HG03280 (cell line): ENCODE measurements around the gene CNPY1.
"Not testable (repeated sequence)": the region's sequence is repeated elsewhere in the genome, so short reads cannot be mapped to it uniquely, and the experiment has no call there.

Source experiments
- ATAC-seq: cut with Tn5 transposase; IDR thresholded peaks from one replicate; pipeline ENCODE4 v1.9.1; 2021; ENCODE audit warnings: mild to moderate bottlenecking, moderate library complexity; ENCODE audit not compliant: unreplicated experiment

The CNPY1 gene

GRCh38 chr7:155546449-155546848 is at the start of gene CNPY1:
TSS of gene CNPY1 (minus strand) at chr7:155546559. CDS start at chr7:155545929, 630 bp downstream.
- ATAC-seq: not testable (repeated sequence)

- no peak for ATAC-seq
Observed at GRCh38 chr7:155594961-155595366, 48.6 kb upstream of the CNPY1 start.

- no peak for ATAC-seq
Observed at GRCh38 chr7:155594163-155594732, 47.9 kb upstream of the CNPY1 start.

- no peak for ATAC-seq
Observed at GRCh38 chr7:155593461-155594162, 47.3 kb upstream of the CNPY1 start.

- ATAC-seq: no peak
Observed at GRCh38 chr7:155591055-155591775, 44.9 kb upstream of the CNPY1 start.

- ATAC-seq: peak; percentile 62
Observed at GRCh38 chr7:155590215-155591018, 44.1 kb upstream of the CNPY1 start.

- ATAC-seq: no peak
Observed at GRCh38 chr7:155589001-155589980, 42.9 kb upstream of the CNPY1 start.

GRCh38 chr7:155588468-155588998 is 42.2 kb upstream of the CNPY1 start:
- no peak for ATAC-seq

- no peak for ATAC-seq
Observed at GRCh38 chr7:155587486-155587885, 41.1 kb upstream of the CNPY1 start.

- no peak for ATAC-seq
Observed at GRCh38 chr7:155586843-155587440, 40.6 kb upstream of the CNPY1 start.

- ATAC-seq: no peak
Observed at GRCh38 chr7:155585951-155586350, 39.6 kb upstream of the CNPY1 start.

- ATAC-seq: no peak
Observed at GRCh38 chr7:155585532-155585895, 39.2 kb upstream of the CNPY1 start.

- no peak for ATAC-seq
Observed at GRCh38 chr7:155584763-155585531, 38.6 kb upstream of the CNPY1 start.

- no peak for ATAC-seq
Observed at GRCh38 chr7:155584261-155584660, 37.9 kb upstream of the CNPY1 start.

- no peak for ATAC-seq
Observed at GRCh38 chr7:155583636-155584035, 37.3 kb upstream of the CNPY1 start.

- no peak for ATAC-seq
Observed at GRCh38 chr7:155581954-155582353, 35.6 kb upstream of the CNPY1 start.

- ATAC-seq: no peak
Observed at GRCh38 chr7:155581107-155581830, 34.9 kb upstream of the CNPY1 start.

GRCh38 chr7:155580367-155580766 is 34.0 kb upstream of the CNPY1 start:
- no peak for ATAC-seq
